Suprapubic skin (tissue), 4 donors: ENCODE measurements around the gene RALGPS1.

Source experiments
- CTCF ChIP-seq, 2 donors: fragments of 200-600 bp in 1 of 2; fragments of 450-650 bp in 1 of 2; sonication (generic) in 1 of 2; IDR thresholded peaks; one replicate each; pipeline ENCODE4 v1.5.1; 2016 to 2019; ENCODE audit warnings: antibody characterized with exemption in 2 of 2, mild to moderate bottlenecking in 1 of 2, moderate library complexity in 1 of 2
- POLR2A ChIP-seq, 2 donors: fragments of 450-650 bp; IDR thresholded peaks; one replicate each; pipeline ENCODE4 v1.6.1; 2017; ENCODE audit warnings: antibody characterized with exemption in 2 of 2, mild to moderate bottlenecking in 2 of 2, moderate library complexity in 2 of 2
- POLR2AphosphoS5 ChIP-seq, 3 donors: sonication (generic); formaldehyde crosslinking; IDR thresholded peaks; one replicate each; pipeline ENCODE4 v1.6.1; 2017; ENCODE audit warnings: antibody characterized with exemption in 3 of 3

- TF ChIP-seq POLR2A (IDR thresholded peaks at IDR 0.05) = no peak
- no peak for TF ChIP-seq CTCF (IDR thresholded peaks at IDR 0.05)
- no peak for TF ChIP-seq POLR2AphosphoS5 (IDR thresholded peaks at IDR 0.05)
These were observed 187.6 kb downstream of the RALGPS1 start for GRCh38 chr9:127102176-127102575.
